ENCODE data around the gene SIX2. TPM values are rescaled to one million over a fixed set of nuclear protein-coding genes. Genes with fewer than 3 reads are reported as not detected.

The SIX2 gene
- total and polyA plus RNA-seq, 10 donors = 0.03 to 0.20 (median 0.03) TPM; not detected in 7

DNA sequence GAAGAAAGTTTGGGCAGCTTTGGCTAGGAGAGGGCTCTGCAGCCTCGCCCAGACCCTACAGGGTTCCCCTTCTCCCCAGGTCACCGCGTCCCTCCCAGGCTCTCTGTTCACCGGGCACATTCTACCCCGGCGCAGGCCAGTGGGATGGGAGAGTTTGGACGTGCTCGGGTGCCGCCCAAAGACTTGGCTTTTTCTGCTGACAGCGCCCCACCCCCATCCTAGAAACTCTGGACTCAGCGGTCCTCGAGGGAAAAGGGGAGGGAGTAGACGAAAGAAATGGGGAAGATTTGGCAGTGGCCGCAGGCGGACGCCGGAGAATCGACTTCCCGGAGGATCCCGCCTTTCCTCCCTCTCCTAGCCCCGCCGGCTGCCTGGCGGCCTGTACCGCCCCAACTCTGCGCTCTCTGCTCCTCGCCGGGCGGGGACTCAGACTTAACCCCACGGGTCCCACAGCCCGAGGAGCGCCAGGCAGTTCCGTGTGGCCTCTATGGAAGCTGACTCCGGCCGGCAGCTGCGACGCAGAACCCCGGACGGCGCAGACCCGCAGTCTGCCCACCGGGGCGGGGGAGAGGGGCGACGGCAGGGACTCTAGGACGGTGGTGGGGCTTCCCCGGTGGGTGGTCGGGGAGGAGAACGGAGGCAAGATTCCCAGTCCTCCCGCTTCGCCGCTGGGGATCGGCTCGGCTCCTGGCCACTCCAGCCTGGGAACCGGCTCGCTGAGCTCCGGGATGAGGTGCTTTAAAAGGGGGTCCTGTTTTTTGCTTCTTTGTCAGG, 863 bp upstream of the SIX2 start:
- Histone ChIP-seq H3K9me3 (no peaks in the 10 kb centered on the region), H3K27me3 (replicated peaks in 1 of 7) (peaks cover 4 to 100% (median 100%) of the 10 kb centered on the region in 7 donors), H3K4me3 (peak overlapping the region in 7 of 8 donors; percentile 35 to 72 (median 48)), H3K36me3 (no peaks in the 10 kb centered on the region), H3K27ac (no peak overlapping the region), H3K4me1 (peaks cover 28 to 80% (median 50%) of the 10 kb centered on the region in 6 donors)
- no peak for DNase-seq
- WGBS, 5 donors = 3 to 7% (median 4%) methylated on average over 35 to 56 of the region's 56 CpGs
- intact Hi-C loops (cut with DNase I; ENCODE audit: low total_unique reads) = no loop called here
- TF ChIP-seq, protein P1, sequence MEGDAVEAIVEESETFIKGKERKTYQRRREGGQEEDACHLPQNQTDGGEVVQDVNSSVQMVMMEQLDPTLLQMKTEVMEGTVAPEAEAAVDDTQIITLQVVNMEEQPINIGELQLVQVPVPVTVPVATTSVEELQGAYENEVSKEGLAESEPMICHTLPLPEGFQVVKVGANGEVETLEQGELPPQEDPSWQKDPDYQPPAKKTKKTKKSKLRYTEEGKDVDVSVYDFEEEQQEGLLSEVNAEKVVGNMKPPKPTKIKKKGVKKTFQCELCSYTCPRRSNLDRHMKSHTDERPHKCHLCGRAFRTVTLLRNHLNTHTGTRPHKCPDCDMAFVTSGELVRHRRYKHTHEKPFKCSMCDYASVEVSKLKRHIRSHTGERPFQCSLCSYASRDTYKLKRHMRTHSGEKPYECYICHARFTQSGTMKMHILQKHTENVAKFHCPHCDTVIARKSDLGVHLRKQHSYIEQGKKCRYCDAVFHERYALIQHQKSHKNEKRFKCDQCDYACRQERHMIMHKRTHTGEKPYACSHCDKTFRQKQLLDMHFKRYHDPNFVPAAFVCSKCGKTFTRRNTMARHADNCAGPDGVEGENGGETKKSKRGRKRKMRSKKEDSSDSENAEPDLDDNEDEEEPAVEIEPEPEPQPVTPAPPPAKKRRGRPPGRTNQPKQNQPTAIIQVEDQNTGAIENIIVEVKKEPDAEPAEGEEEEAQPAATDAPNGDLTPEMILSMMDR (IDR thresholded peaks at IDR 0.05 in 8 of 11, conservative IDR thresholded peaks at IDR 0.05 in 3 of 11) = no peak
- TF ChIP-seq POLR2AphosphoS5 (IDR thresholded peaks at IDR 0.05) = peak in 1 of 3 donors; percentile 34

DNA sequence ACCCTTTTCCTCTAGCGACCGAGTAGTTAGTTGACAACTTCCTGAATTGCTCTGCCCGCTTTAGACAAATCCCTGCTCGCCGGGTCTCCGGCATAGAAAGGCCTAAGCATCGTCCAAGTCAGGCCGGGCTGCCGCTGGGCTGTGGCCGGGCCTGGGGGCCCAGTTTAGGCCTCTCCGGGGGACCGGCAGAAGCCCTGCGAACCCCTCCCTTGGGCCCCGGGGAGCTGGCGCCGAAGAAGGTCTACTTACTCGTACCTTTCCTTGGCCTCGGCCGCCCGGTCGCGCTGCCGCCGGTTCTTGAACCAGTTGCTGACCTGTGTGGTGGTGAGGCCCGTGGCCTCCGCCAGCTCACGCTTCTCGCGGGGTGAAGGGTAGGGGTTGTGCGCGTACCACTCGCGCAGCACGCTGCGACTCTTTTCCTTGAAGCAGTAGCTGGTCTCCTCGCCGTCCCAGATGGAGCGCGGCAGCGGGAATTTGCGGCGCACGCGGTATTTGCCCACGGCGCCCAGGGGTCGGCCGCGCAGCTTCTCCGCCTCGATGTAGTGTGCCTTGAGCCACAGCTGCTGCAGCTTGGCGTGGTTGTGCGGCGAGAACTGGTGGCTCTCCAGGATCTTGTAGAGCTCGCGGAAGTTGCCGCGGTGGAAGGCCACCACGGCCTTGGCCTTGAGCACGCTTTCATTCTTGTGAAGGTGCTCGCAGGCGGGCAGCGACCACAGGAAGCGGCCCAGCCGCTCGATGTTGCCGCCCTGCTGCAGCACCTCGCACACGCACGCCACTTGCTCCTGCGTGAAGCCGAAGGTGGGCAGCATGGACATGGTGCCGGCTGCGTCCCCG, 739 bp downstream of the SIX2 start:
- intact Hi-C loops (cut with DNase I; ENCODE audit: low total_unique reads) = no loop called here
- peak overlapping the region in 7 of 8 donors; percentile 35 to 72 (median 48) for H3K4me3 ChIP-seq
- TF ChIP-seq POLR2AphosphoS5 (IDR thresholded peaks at IDR 0.05) = peak in 1 of 3 donors; percentile 18
- no peak for TF ChIP-seq POLR2A (IDR thresholded peaks at IDR 0.05)
- TF ChIP-seq, protein P1 (IDR thresholded peaks at IDR 0.05 in 8 of 11, conservative IDR thresholded peaks at IDR 0.05 in 3 of 11) = no peak
- H3K27ac ChIP-seq = no peak overlapping the region
- no peaks in the 10 kb centered on the region for H3K36me3 ChIP-seq
- DNase-seq = no peak
- H3K4me1 ChIP-seq = peaks cover 32 to 84% (median 56%) of the 10 kb centered on the region in 6 donors
- no peaks in the 10 kb centered on the region for H3K9me3 ChIP-seq
- peaks cover 8 to 100% (median 100%) of the 10 kb centered on the region in 7 donors for H3K27me3 ChIP-seq (replicated peaks in 1 of 7)
- WGBS, 5 donors = 5 to 16% (median 8%) methylated on average over 17 to 75 of the region's 75 CpGs

DNA sequence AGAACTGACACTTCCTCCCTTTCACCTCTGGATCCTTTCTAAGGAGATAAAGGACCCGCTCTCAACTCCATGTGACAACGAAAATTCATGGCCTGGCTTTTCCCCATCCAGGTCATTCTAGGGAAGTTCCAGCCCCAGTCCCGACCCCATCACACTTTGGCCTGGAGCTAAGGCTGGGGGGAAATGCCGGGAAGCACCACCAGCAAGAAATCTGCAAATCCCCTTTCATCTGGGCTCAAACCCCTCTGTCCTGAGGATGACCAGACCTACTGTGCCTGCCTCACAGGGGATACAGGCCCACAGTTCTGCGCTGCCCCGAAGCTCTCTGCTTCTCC, 1.3 kb downstream of the SIX2 start:
- DNase-seq = no peak
- H3K36me3 ChIP-seq = no peaks in the 10 kb centered on the region
- H3K9me3 ChIP-seq = no peaks in the 10 kb centered on the region
- H3K4me1 ChIP-seq = peaks cover 31 to 80% (median 50%) of the 10 kb centered on the region in 6 donors
- H3K4me3 ChIP-seq = peak overlapping the region in 4 of 8 donors; percentile 46 to 72 (median 49)
- intact Hi-C loops (cut with DNase I; ENCODE audit: low total_unique reads) = no loop called here
- 25 to 43% (median 31%) methylated on average over 6 of the region's 6 CpGs for WGBS, 5 donors
- peaks cover 7 to 100% (median 100%) of the 10 kb centered on the region in 7 donors for H3K27me3 ChIP-seq (replicated peaks in 1 of 7)
- TF ChIP-seq POLR2AphosphoS5 (IDR thresholded peaks at IDR 0.05) = no peak
- TF ChIP-seq, protein P1 (IDR thresholded peaks at IDR 0.05 in 8 of 11, conservative IDR thresholded peaks at IDR 0.05 in 3 of 11) = no peak
- TF ChIP-seq POLR2A (IDR thresholded peaks at IDR 0.05) = no peak
- no peak overlapping the region for H3K27ac ChIP-seq

DNA sequence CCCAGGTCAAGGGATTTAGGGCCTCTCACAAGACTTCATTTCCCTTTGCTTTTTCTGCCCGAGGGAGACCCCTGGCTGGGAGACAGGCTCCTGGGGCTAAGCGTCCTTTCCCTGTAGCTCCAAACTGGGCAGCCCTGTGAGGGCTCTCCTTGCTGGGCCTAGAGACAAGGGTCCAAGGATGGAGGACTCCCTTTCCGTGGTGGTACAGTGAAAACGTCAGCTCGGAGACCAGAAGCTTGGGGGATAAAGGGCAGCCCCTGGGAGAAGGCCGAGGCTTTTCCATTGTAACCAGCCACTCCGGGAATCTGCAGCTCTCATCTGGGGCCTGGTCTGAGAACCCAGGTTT, 2.3 kb downstream of the SIX2 start:
- no peak overlapping the region for H3K4me3 ChIP-seq
- TF ChIP-seq, protein P1 (IDR thresholded peaks at IDR 0.05 in 8 of 11, conservative IDR thresholded peaks at IDR 0.05 in 3 of 11) = no peak
- TF ChIP-seq POLR2A (IDR thresholded peaks at IDR 0.05) (no peak), POLR2AphosphoS5 (IDR thresholded peaks at IDR 0.05) (no peak)
- 56 to 86% (median 75%) methylated on average over 4 to 7 of the region's 7 CpGs for WGBS, 5 donors
- H3K9me3 ChIP-seq = no peaks in the 10 kb centered on the region
- H3K27ac ChIP-seq = no peak overlapping the region
- intact Hi-C loops (cut with DNase I; ENCODE audit: low total_unique reads) = no loop called here
- peaks cover 7 to 100% (median 100%) of the 10 kb centered on the region in 7 donors for H3K27me3 ChIP-seq (replicated peaks in 1 of 7)
- no peak for DNase-seq
- no peaks in the 10 kb centered on the region for H3K36me3 ChIP-seq
- H3K4me1 ChIP-seq = peaks cover 31 to 79% (median 48%) of the 10 kb centered on the region in 6 donors
